ENCODE data around the gene AKIRIN1. TPM values are rescaled to one million over a fixed set of nuclear protein-coding genes. Genes with fewer than 3 reads are reported as not detected.

AKIRIN1 gene
- total and polyA plus RNA-seq, 2 donors (not counting 3 experiments of a cell fraction or from before 2014, with no cell fraction given), result 28.4 to 43.4 TPM

DNA sequence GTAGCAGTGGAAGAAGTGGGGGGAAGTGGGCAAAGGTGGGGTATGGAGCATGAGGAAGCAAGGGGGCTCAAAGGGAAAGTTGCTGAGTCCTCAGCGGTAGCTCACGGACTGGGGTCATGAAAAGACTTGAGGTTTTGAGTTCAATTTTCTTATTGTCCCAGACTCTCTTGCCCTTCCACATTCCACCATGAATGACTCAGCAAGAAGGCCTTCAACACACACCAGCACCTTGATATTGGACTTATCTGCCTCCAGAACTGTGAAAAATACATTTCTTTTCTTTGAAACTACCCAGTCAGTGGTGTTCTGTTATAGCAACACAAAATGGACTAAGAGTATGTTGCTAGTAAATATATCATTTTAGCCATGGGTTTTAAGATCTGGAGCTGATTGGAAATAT, 32.1 kb upstream of the AKIRIN1 start:
- ChIA-PET CTCF (no interaction called here), POLR2A (no interaction called here)
- Histone ChIP-seq H3K4me1 (ENCODE audit: control insufficient read depth, extremely low read depth, insufficient read depth, low read length) (no peaks in the 10 kb centered on the region), H3K9me3 (replicated peaks; ENCODE audit: control insufficient read depth, insufficient read depth, low read length) (no peaks in the 10 kb centered on the region), H3K27ac (ENCODE audit: insufficient read depth, low read depth, low read length) (no peak overlapping the region), H3K9ac (replicated peaks; ENCODE audit: extremely low read depth, insufficient read depth, low read length) (no peak overlapping the region), H3K9me1 (replicated peaks; ENCODE audit: control insufficient read depth, extremely low read depth, insufficient read depth, low read length) (no peaks in the 10 kb centered on the region), H3K4me3 (replicated peaks in 1 of 3; ENCODE audit: insufficient read depth in 1 of 3, low read depth in 1 of 3, low read length in 3 of 3) (no peak overlapping the region), H4K20me1 (replicated peaks; ENCODE audit: control insufficient read depth, extremely low read depth, insufficient read depth, low read length) (no peaks in the 10 kb centered on the region), H2AFZ (ENCODE audit: low read depth, low read length) (no peak overlapping the region), H3K4me2 (ENCODE audit: insufficient read depth, low read length) (no peak overlapping the region), H3K27me3 (ENCODE audit: control insufficient read depth in 2 of 2, insufficient read depth in 2 of 2, low read length in 2 of 2) (no peaks in the 10 kb centered on the region), H3K36me3 (ENCODE audit: control insufficient read depth in 2 of 2, extremely low read depth in 1 of 2, insufficient read depth in 2 of 2, low read length in 2 of 2) (no peaks in the 10 kb centered on the region), H3K79me2 (ENCODE audit: control insufficient read depth, insufficient read depth, low read length) (no peaks in the 10 kb centered on the region)
- FAIRE-seq, result no peak
- TF ChIP-seq FOS (IDR thresholded peaks at IDR 0.05; ENCODE audit: borderline replicate concordance, insufficient read depth, low read length), result no peak
- TF ChIP-seq GATA2 (IDR thresholded peaks at IDR 0.05; ENCODE audit: insufficient read depth, insufficient read length, low read depth, low read length), result no peak
- no peak for TF ChIP-seq POLR2A (IDR thresholded peaks at IDR 0.05; ENCODE audit: low read depth, low read length)
- TF ChIP-seq, protein P1, sequence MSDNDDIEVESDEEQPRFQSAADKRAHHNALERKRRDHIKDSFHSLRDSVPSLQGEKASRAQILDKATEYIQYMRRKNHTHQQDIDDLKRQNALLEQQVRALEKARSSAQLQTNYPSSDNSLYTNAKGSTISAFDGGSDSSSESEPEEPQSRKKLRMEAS (IDR thresholded peaks at IDR 0.05; ENCODE audit: insufficient read depth, insufficient read length), result no peak
- no peak for DNase-seq (ENCODE audit: low read depth, low spot score)
- dilution Hi-C loops (cut with MboI; ENCODE audit: extremely low pct_ligation_motif_present, low sequenced_read_pairs), result no loop called here
- BruUV-seq (replicated peaks), result no TSS peak
- intact Hi-C loops (cut with micrococcal nuclease), result loop anchor here (1.0 kb wide), 1 partner anchor 22 kb away; no protein-coding TSS in a partner anchor

DNA sequence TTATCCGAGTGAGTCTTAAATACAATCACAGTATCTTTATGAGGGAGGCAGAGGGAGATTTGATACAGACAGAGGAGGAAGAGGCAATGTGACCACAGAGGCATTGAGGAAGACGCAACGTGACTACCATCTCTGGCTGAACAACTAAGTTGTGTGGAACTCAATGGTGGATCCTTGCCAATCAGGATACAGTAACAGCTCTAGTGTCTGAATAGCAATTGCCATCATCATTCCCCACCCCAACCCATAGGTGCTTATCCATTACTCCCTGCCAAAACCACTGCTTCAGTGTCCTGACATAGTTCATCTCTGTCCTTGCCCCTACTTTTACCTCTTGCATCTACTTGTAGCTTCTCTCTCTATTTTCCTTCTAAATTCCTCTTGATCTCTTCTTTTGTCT, 29.0 kb upstream of the AKIRIN1 start:
- no peaks in the 10 kb centered on the region for H4K20me1 ChIP-seq (replicated peaks; ENCODE audit: control insufficient read depth, extremely low read depth, insufficient read depth, low read length)
- no peak overlapping the region for H2AFZ ChIP-seq (ENCODE audit: low read depth, low read length)
- intact Hi-C loops (cut with micrococcal nuclease) (no loop called here), dilution Hi-C loops (cut with MboI; ENCODE audit: extremely low pct_ligation_motif_present, low sequenced_read_pairs) (no loop called here)
- POLR2A ChIA-PET, result no interaction called here
- no TSS peak for BruUV-seq (replicated peaks)
- no peaks in the 10 kb centered on the region for H3K79me2 ChIP-seq (ENCODE audit: control insufficient read depth, insufficient read depth, low read length)
- H3K36me3 ChIP-seq (ENCODE audit: control insufficient read depth in 2 of 2, extremely low read depth in 1 of 2, insufficient read depth in 2 of 2, low read length in 2 of 2), result no peaks in the 10 kb centered on the region
- no peaks in the 10 kb centered on the region for H3K4me1 ChIP-seq (ENCODE audit: control insufficient read depth, extremely low read depth, insufficient read depth, low read length)
- CTCF ChIA-PET, result no interaction called here
- no peaks in the 10 kb centered on the region for H3K9me3 ChIP-seq (replicated peaks; ENCODE audit: control insufficient read depth, insufficient read depth, low read length)
- H3K27ac ChIP-seq (ENCODE audit: insufficient read depth, low read depth, low read length), result no peak overlapping the region
- H3K9me1 ChIP-seq (replicated peaks; ENCODE audit: control insufficient read depth, extremely low read depth, insufficient read depth, low read length), result no peaks in the 10 kb centered on the region
- FAIRE-seq (no peak), DNase-seq (ENCODE audit: low read depth, low spot score) (no peak)
- TF ChIP-seq FOS (IDR thresholded peaks at IDR 0.05; ENCODE audit: borderline replicate concordance, insufficient read depth, low read length), result no peak
- no peak for TF ChIP-seq POLR2A (IDR thresholded peaks at IDR 0.05; ENCODE audit: low read depth, low read length)
- TF ChIP-seq POLR2AphosphoS5 (IDR thresholded peaks at IDR 0.05; ENCODE audit: insufficient read depth, low read depth, low read length), result no peak
- TF ChIP-seq, protein P2, sequence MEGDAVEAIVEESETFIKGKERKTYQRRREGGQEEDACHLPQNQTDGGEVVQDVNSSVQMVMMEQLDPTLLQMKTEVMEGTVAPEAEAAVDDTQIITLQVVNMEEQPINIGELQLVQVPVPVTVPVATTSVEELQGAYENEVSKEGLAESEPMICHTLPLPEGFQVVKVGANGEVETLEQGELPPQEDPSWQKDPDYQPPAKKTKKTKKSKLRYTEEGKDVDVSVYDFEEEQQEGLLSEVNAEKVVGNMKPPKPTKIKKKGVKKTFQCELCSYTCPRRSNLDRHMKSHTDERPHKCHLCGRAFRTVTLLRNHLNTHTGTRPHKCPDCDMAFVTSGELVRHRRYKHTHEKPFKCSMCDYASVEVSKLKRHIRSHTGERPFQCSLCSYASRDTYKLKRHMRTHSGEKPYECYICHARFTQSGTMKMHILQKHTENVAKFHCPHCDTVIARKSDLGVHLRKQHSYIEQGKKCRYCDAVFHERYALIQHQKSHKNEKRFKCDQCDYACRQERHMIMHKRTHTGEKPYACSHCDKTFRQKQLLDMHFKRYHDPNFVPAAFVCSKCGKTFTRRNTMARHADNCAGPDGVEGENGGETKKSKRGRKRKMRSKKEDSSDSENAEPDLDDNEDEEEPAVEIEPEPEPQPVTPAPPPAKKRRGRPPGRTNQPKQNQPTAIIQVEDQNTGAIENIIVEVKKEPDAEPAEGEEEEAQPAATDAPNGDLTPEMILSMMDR (IDR thresholded peaks at IDR 0.05; ENCODE audit: extremely low read depth in 1 of 2, insufficient read depth in 1 of 2, low read depth in 1 of 2, low read length in 2 of 2), result no peak
- no peak for TF ChIP-seq JUN (IDR thresholded peaks at IDR 0.05; ENCODE audit: borderline replicate concordance, insufficient read depth, insufficient read length, low read depth)
- TF ChIP-seq, protein P1 (IDR thresholded peaks at IDR 0.05; ENCODE audit: insufficient read depth, insufficient read length), result no peak
- no peak for TF ChIP-seq MYC (IDR thresholded peaks at IDR 0.05; ENCODE audit: low read depth, low read length)
- no peak for TF ChIP-seq GATA2 (IDR thresholded peaks at IDR 0.05; ENCODE audit: insufficient read depth, insufficient read length, low read depth, low read length)
- no peak for TF ChIP-seq EZH2 (IDR thresholded peaks at IDR 0.05; ENCODE audit: borderline replicate concordance, low read depth, low read length, severe bottlenecking)
- no peak overlapping the region for H3K4me2 ChIP-seq (ENCODE audit: insufficient read depth, low read length)
- H3K27me3 ChIP-seq (ENCODE audit: control insufficient read depth in 2 of 2, insufficient read depth in 2 of 2, low read length in 2 of 2), result no peaks in the 10 kb centered on the region
- no peak overlapping the region for H3K4me3 ChIP-seq (replicated peaks in 1 of 3; ENCODE audit: insufficient read depth in 1 of 3, low read depth in 1 of 3, low read length in 3 of 3)
- H3K9ac ChIP-seq (replicated peaks; ENCODE audit: extremely low read depth, insufficient read depth, low read length), result no peak overlapping the region
